ENCODE results near the gene FBXO30.

The FBXO30 gene

GRCh38 chr6:145744619-145745018, 70.0 kb downstream of the FBXO30 start:
- no peak for DNase-seq

Data from CD4-positive, alpha-beta T cell treated with Interleukin-4 for 1 hour (primary cell).